Thoracic aorta (tissue), 2 donors: ENCODE measurements around the gene UBL3. TPM values are rescaled to one million over a fixed set of nuclear protein-coding genes. Genes with fewer than 3 reads are reported as not detected.

Experiments
- ATAC-seq: fragments of 150-250 bp; one replicate; pipeline ENCODE4 v1.8.0; 2017; ENCODE audit warnings: low read depth; ENCODE audit not compliant: insufficient number of reproducible peaks, low FRiP score
- DNase-seq: peaks from one replicate; pipeline ENCODE4 v3.0.0-alpha.2; 2020; ENCODE audit warnings: low spot score
- H3K27ac ChIP-seq, 2 donors: fragments of 200-600 bp; sonication (generic); 1 replicate in 1 of 2; 2 replicates in 1 of 2; pipeline ENCODE4 v1.5.1; 2016; ENCODE audit warnings: mild to moderate bottlenecking in 2 of 2, moderate library complexity in 2 of 2
- H3K27me3 ChIP-seq: fragments of 200-600 bp; sonication (generic); replicated peaks from 2 replicates; pipeline ENCODE4 v1.6.0; 2016; ENCODE audit warnings: mild to moderate bottlenecking; ENCODE audit not compliant: insufficient read depth
- H3K36me3 ChIP-seq: fragments of 200-600 bp; sonication (generic); one replicate; pipeline ENCODE4 v1.5.1; 2016
- H3K4me1 ChIP-seq, 2 donors: fragments of 200-600 bp; sonication (generic); 1 replicate in 1 of 2; 2 replicates in 1 of 2; pipeline versions ENCODE4 v1.5.1 to v1.6.0; 2016; ENCODE audit warnings: low read depth in 2 of 2, mild to moderate bottlenecking in 1 of 2; ENCODE audit not compliant: control insufficient read depth in 1 of 2
- H3K4me3 ChIP-seq: fragments of 200-600 bp; sonication (generic); 2 replicates; pipeline ENCODE4 v1.5.1; 2016; ENCODE audit warnings: mild to moderate bottlenecking
- H3K9me3 ChIP-seq: fragments of 200-600 bp; sonication (generic); 2 replicates; pipeline ENCODE4 v1.5.1; 2016
- CTCF ChIP-seq: fragments of 200-600 bp; sonication (generic); IDR thresholded peaks from one replicate; pipeline ENCODE4 v1.5.1; 2019; ENCODE audit warnings: antibody characterized with exemption
- total RNA-seq, 2 donors: library from RNA; depleted of rRNA; stranded (reverse); fragments of >200 nt; gene quantifications; one replicate each; pipeline versions ENCODE4 v1.1.0 to v1.2.3, GENCODE V29; 2016

UBL3 gene
- total RNA-seq, 2 donors from 2014 or later = 24.4 to 32.6 TPM

GRCh38 chr13:29740961-29741360 is 109.5 kb downstream of the UBL3 start:
- no peaks in the 10 kb centered on the region for H3K9me3 ChIP-seq
- TF ChIP-seq CTCF = no peak
- ATAC-seq = no peak

GRCh38 chr13:29737061-29737460 is 113.4 kb downstream of the UBL3 start:
- Histone ChIP-seq H3K9me3 (no peaks in the 10 kb centered on the region), H3K4me1 (peaks cover 2 to 5% of the 10 kb centered on the region in 2 donors), H3K27ac (no peak overlapping the region), H3K4me3 (no peak overlapping the region), H3K36me3 (no peaks in the 10 kb centered on the region), H3K27me3 (no peaks in the 10 kb centered on the region)
- TF ChIP-seq CTCF = no peak
- ATAC-seq (no peak), DNase-seq (no peak)

More at GRCh38 chr13:29740961-29741360, 109.5 kb downstream of the UBL3 start:
- no peaks in the 10 kb centered on the region for H3K36me3 ChIP-seq
- H3K4me1 ChIP-seq = peaks cover 0 to 15% of the 10 kb centered on the region in 2 donors
- no peaks in the 10 kb centered on the region for H3K27me3 ChIP-seq
- H3K4me3 ChIP-seq = no peak overlapping the region
- DNase-seq = no peak
- H3K27ac ChIP-seq = no peak overlapping the region

GRCh38 chr13:29733147-29733611 is 117.2 kb downstream of the UBL3 start:
- no peak for ATAC-seq
- Histone ChIP-seq H3K4me3 (no peak overlapping the region), H3K27me3 (no peaks in the 10 kb centered on the region)

GRCh38 chr13:29730253-29730652 is 120.2 kb downstream of the UBL3 start:
- ATAC-seq = no peak
- Histone ChIP-seq H3K27me3 (no peaks in the 10 kb centered on the region), H3K36me3 (no peaks in the 10 kb centered on the region), H3K27ac (no peak overlapping the region), H3K9me3 (peaks cover 3% of the 10 kb centered on the region), H3K4me3 (no peak overlapping the region), H3K4me1 (peaks cover 5 to 8% of the 10 kb centered on the region in 2 donors)
- DNase-seq = no peak
- no peak for TF ChIP-seq CTCF

More at GRCh38 chr13:29733147-29733611, 117.2 kb downstream of the UBL3 start:
- Histone ChIP-seq H3K27ac (no peak overlapping the region), H3K4me1 (peaks cover 5 to 8% of the 10 kb centered on the region in 2 donors), H3K36me3 (no peaks in the 10 kb centered on the region), H3K9me3 (no peaks in the 10 kb centered on the region)
- DNase-seq = no peak
- no peak for TF ChIP-seq CTCF

- H3K27me3 ChIP-seq = no peaks in the 10 kb centered on the region
- no peak for TF ChIP-seq CTCF
- no peaks in the 10 kb centered on the region for H3K4me1 ChIP-seq
- ATAC-seq = no peak
- no peak overlapping the region for H3K4me3 ChIP-seq
- DNase-seq = no peak
- H3K9me3 ChIP-seq = peaks cover 3% of the 10 kb centered on the region
- H3K36me3 ChIP-seq = no peaks in the 10 kb centered on the region
- H3K27ac ChIP-seq = no peak overlapping the region
Observed at GRCh38 chr13:29722415-29722814, 128.0 kb downstream of the UBL3 start.
